Cerebellar cortex (tissue), 1 donor: ENCODE data around the gene ANTXR2.

Experiments
- DNase-seq: peaks from one replicate; pipeline ENCODE4 v3.0.0-alpha.2; 2015; ENCODE audit warnings: low spot score

ANTXR2 gene

DNA sequence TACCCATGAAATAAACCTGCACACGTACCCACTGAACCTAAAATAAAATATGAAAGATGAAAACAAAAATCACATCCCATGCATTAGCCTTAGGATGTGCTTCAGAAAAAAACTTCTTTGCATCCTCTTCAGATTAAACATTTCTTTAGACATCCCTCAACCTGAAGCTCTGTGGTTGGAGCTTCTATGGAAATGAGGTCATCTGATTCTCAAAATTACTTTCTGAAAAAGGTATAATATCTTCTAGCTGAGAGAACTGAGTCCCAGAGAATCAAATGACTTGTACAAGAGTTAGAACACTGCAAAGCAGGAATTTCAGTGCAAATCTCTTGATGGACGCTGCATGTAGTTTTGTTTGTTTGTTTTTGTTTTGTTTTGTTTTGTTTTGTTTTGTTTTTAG lies 19.1 kb upstream of the ANTXR2 start:
- no peak for DNase-seq

DNA sequence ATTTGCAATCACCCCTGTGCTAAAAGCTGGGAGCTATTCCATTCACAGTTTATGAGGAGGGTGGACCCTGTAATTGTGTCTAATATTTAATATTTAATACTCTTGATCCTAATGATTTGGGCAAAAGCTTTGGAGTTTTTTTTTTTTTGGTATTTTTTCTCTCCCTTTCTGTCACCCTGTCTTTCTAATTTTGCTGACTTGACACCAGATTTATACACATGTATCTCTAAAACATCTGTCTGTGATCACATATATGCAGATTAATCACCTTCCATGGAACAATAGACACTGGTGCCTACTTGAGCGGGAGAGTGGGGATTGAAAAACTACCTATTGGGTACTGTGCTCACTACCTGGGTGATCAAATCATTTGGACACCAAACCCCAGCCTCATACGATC lies 18.7 kb upstream of the ANTXR2 start:
- no peak for DNase-seq

DNA sequence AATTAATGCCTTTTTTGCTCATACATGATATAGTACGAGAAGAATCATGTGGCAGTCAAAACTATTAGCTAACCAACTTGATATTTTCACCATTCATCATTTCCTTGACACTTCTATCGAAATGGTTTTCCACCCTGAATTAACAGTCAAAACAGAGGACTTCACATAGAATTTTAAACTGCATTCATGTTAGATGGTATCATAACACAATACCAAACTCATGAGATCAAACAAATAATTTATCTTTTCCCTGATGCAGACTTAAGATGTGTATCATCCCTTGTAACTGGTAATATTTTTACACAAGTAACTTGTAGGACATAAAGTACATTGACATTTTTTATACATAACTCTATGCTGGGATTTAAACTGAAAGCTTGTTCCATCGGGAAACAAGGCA lies 18.2 kb upstream of the ANTXR2 start:
- no peak for DNase-seq

DNA sequence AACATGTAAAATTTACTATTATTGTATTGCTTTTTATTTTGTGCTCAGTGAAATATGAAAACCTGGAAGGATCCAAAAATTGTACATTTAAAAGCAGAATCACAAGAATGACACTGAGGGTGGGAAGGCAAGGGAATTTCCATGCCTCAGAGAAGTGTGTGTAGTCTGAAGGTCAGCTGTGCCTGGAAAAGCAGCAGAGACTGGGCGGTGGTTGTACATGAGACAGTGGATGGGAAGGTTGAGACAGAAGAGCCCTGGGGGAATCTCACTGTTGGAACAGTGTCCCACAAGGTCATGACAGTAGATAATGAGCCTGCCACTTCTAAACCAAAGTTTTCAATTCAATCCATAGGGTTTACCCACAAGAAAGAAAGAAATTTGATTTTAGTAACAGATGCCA lies 17.1 kb upstream of the ANTXR2 start:
- DNase-seq = no peak

DNA sequence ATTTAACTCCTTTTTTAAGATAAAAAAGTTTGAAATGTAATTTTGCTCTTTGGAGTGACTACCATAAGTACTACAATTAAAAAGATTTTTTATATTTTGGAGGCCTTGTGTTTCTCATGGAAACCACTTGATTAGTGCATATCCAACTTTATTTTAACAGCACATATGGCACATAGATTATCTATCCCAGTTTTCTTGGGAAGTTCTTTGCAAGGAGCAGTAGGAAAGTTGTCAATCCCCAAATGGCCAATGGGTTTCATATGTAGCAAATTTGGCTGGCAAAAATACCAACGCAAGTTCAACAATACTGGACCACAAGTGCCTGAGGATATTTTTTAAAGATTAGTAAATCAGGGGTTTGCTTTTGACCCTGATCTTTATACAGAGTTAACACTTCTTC lies 15.4 kb upstream of the ANTXR2 start:
- DNase-seq = no peak

DNA sequence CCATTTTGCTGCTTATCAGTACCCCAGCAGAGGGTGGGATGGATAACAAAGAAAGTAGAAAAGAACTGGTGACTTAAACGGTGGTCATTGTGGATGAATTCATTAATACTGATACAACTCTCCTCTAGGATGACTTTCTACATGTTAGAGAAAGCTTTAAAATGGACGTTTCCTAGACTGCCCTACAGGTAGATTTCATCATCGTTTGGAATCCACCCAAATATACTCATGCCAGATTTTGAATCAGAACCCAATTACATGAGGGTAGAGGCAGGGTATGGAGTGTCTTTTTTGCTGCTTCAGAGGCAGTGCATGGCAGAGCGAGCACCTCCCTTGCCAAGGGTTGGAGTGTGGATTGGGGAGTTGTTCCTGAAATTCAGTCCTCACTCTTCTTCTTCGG lies 13.3 kb upstream of the ANTXR2 start:
- DNase-seq = no peak

DNA sequence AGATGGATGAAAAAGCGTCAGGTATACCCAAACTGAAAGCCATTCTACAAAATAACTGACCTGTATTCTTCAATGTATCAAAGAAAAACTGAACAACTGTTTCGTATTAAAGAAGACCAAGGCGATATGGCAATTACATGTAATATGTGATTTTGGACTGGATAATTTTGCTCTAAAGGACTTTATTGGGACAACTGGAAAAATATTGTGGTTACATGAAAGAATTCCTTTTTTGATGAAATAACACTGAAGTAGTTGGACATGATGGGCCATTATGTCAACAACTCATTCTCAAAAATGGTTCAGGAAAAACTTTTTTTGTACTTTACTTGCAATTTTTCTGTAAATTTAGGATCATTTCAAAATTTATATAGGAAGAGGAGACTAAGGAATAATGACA lies 12.1 kb upstream of the ANTXR2 start:
- no peak for DNase-seq

DNA sequence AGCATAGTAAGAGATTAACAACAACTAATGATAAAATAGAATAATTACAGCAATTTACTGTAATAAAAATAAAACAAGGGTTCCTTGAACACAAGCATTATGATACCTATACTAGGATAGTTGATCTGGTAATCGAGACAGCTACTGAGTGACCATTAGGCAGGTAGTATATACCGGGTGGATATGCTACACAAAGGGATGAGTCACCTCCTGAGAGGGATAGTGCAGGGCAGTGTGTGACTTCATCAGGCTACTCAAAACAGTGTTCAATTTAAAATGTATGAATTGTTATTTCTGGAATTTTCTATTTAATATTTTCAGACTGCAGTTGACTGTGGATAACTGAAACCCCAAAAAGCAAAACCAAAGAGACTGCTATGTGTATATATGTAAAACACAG lies 9.7 kb upstream of the ANTXR2 start:
- no peak for DNase-seq

DNA sequence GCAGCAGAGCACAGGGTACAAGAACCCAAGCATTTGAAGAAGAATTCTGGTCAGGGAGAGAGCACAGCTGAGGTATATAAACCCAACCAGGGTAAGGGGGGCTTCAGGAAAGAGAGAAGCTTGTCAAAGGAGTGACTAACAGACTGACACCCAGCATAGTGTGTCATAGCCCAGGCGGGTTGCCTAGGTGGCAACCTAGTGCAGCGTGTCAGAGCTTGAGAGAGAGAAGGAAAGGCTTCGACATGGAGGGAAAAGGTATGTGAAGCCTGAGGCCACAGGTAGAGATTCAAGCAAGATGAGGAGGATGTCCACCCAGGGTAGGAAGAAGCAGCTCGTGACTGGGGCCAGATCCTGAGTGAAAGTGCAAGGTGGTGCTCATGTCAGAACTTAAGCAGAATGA lies 8.5 kb upstream of the ANTXR2 start:
- no peak for DNase-seq

DNA sequence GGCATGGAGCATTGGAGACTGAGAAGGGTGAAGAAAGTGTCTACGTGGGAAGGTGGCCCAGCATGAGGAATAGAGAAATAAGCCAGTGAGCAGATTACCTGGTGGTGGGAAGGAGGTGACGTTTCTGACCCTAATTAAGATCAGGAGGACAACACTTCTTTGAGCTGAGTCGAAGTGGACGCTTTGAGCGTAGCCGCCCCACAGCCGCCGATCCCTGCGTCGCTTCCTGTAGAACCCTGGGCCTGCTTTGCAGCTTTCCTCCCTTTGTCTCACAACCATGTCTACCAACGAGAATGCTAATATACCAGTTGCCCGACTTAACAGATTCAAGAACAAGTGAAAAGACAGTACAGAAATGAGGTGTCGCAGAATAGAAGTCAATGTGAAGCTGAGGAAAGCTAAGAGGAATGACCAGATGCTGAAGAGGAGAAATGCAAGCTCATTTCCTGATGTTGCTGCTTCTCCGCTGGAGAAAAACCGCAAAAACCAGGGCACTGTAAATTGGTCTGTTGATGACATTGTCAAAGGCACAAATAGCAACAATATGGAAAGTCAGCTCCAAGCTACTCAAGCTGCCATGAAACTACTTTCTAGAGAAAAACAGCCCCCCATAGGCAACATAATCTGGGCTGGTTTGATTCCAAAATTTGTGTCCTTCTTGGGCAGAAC lies 6.4 kb upstream of the ANTXR2 start:
- no peak for DNase-seq

DNA sequence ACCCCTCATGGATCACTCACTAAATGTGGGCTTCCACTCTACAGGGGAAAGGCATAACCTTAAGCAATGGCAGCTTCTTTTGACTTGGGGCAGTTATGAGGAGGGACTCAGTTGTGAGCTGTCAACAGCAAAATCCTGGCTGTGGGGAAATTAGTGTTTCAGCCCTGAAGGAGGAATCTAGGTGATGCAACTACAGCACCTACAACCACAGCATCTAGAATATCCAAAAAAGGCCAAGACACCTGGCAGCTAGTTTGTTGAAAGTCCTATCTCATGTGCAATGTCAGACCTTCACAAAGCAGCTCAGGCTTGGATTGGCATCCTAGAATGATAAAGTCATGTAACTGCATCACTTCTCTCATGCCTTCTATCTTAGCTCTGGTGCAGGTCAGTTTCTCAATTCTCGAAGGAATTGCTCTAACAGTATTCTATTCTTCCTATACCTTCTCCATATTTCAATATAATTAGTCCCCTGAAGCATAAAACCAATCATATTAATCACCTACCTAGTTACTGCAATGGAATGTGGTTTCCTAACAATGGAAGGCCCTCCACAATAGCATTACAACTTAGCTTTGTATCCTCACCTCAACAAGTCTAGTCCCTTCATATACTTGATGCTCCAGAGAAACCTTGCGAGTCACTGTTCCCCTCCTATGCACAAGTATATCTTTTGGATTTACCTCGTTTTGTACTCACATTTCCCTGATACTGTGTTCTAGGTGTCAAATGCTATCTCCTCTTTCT lies 5.5 kb upstream of the ANTXR2 start:
- no peak for DNase-seq

DNA sequence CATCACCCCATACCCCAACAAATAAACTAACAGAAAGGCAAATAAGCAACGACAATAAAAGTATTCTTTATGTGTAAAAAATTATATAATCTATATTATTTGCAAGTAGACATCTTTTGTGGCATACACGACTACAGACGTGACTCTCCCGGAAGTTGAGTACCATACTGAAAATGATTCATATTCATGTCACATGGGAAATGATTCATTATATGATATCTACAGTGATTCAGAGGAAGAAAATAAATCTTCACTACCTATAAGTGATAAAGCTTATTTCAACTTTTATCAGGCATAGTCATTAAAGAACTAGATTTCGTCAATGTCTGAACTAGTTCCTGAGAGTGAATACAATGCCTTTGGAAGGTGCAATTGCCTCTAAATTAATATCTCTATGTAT lies 4.6 kb upstream of the ANTXR2 start:
- no peak for DNase-seq

DNA sequence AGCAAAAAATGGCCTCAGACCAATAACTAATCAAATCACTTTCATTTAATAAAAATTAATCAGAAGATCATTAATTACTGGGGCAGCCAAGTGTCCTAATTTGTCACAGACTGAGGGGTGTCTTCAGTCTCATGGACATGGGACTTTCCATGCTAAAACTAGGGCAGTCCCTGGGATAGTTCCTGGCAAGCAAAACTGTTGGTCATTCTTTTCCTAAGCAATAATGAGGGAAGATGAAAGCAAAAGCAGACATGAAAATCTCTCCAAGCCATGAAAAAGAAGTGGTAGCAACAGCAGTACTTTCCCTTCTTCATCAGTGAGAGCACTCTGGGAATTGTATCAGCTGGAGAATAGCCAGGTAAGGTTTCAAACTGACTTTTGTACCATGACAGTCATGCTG lies 3.7 kb upstream of the ANTXR2 start:
- no peak for DNase-seq

DNA sequence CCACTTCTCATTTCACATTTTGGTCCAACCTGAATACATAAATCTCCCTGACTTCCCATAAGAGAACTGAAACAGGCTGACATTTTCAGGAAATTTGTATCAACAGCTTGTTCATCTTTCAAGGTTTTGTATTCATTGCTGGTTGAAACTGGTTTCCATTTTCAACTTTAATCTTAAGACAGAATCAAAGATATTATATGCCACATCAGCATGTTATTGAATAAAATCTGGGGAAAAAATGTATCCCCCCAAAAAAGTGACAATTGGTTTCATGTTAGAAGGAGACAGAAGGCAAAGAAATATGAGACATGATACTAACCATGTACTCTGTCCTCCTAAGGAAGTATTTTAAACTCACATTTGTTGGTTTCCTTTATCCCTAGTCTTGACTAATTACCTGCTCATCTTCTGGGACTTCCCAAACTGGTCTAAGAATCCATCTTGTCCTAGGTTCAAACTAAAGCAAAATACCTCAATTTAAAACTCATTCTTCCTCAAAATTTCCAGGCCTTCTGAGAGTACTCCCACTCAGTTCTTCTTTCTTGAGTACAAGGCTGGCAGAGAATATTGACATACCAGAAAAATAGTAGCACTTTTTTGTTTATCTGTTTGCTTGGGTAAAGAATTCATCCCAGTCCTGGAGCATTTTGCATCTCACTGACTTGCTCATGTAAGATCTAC lies 3.1 kb upstream of the ANTXR2 start:
- DNase-seq = no peak

DNA sequence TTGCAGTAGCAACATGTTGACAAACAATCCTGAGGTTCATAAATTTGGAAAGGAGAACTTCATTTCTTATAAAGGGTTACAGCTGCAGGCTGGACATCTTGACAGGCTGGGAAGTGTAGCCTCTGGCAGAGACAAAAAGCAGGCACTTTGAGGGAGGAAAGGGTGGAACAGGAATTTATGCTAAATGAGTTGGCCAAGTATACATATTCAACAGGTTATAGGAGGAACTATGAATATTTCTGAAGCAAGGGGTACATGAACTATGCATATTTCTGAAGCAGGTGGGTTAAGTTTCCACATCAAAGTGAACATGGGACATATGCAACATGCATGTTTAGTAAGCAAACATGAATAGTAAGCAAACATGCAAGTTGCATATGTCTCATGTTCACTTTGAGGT lies 1.6 kb upstream of the ANTXR2 start:
- DNase-seq = no peak

DNA sequence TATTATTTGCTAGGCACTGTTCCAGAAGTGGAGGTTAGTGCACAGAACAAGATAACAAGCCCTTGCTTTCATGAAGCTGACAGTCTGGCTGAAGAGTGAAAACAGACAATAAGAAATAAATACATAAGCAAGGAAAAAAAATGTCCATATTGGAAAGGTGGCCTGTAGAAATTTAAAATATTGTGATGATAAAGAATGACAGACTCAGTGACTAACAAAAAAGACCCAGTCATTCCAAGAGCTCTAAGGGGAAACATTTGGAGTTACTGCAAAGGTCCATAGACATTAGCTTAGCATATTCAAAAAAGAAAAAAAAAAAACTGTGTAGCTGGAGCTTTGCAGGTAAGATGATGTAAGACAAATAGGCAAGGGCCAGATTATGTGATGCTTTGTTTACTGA lies 1.0 kb upstream of the ANTXR2 start:
- DNase-seq = no peak

DNA sequence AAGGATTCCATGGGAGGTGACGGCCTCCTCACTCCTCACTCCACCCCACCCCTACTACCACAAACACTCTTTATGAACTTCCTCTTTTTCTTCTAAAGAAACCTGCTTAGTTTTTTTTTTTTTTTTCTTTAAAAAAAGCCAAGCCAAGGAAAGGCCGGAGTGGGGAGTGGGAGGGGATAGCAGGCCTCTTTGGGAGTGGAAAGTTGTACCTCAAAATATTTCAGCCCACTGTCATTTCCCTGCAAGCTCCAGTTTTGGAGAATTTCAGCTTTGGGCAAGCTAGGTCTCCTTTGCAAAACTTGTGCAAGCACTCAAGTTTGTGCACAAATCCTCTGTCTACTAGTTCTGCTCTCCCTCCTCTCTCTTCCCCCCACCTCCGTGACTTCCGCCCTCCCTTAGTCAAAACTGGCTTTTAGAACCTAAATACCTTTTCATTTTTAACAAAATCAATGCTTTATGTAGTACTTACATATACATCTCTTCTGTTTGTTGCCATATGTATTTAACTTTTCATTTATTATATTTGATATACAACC lies 512 bp upstream of the ANTXR2 start:
- no peak for DNase-seq

DNA sequence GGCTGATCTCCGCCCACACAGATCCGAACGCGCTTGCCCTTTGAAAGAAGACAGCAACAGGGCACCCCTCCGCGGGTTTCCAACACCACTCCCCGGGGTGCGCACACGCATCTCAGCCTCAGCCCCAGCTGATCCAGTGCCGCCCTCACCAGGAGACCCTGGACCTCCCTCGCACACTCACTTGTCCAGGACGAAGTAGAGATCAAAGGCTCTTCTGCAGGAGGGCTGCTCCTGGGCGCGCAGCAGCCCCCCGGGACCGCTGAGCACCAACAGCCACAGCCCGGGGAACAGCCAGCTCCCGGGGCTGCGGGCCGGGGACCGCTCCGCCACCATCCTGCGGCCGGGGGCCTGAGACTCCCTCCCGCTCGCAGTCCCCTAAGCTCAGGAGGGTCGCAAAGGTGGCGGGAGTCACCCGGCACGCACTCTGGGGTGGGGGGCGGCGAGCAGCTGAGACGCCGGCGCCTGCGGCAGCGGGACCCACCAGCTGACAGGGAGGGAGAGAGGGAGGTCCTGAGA lies 743 bp downstream of the ANTXR2 start:
- no peak for DNase-seq

DNA sequence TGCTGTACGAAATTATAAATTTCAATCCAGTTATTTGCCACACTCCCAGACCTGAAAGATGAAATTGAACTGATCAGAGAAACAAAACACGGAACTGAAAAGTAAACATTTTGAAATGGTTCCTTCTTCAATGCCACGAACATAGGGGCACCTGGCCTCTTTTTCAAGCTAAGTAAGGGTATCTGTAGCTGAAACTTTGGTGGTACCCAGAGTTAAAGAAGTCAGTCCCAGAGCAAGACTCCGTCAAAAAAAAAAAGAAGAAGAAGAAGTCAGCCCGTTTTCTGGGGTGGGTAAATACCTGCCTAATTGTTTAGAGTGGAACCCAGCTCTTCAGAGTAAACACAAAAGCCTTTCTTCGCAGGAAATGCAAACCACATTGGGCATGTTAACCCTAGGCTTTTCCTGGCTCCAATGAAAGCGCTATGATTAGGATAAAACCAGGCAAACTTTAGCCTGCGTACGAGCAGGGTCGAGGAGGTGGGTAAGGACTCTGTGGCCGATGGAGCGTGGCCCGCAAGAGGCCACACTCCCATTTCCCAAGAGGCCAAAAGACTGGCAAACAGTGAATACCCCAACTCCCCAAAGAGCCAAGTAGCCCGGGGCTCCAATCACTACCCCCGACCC lies 1.3 kb downstream of the ANTXR2 start:
- no peak for DNase-seq

DNA sequence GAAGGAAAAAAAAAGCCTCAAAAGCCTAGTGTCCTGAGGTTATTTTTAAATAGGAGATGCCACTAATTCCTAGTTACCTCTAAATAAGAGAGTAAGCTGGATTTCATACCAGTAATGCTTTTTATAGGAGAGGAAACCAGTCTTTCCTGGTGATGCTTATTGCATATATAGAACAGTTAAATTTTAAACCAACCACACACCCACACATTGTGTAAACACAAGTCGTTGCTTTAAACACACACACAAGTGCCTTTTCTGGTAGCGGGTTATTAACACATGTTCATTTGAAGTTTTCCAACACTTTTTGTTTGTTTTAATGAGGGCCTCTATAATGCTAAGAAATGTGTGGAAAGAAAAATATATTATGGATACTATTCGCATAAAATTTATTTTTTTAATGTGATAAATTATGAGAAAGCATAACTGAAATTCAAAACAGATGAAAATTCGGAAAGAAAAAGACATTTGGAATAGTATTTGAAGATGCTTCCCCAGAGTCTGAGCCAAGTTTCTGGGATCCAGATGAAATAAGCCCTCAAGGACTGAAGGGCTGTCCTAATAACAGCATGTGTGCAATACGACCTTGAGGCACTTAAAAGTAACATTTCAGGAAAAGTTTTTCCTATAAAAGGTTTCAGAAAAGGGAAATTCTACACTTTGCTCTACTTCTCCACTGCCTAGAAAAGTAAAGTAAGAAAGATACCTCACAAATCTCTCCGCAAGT lies 2.0 kb downstream of the ANTXR2 start:
- no peak for DNase-seq

DNA sequence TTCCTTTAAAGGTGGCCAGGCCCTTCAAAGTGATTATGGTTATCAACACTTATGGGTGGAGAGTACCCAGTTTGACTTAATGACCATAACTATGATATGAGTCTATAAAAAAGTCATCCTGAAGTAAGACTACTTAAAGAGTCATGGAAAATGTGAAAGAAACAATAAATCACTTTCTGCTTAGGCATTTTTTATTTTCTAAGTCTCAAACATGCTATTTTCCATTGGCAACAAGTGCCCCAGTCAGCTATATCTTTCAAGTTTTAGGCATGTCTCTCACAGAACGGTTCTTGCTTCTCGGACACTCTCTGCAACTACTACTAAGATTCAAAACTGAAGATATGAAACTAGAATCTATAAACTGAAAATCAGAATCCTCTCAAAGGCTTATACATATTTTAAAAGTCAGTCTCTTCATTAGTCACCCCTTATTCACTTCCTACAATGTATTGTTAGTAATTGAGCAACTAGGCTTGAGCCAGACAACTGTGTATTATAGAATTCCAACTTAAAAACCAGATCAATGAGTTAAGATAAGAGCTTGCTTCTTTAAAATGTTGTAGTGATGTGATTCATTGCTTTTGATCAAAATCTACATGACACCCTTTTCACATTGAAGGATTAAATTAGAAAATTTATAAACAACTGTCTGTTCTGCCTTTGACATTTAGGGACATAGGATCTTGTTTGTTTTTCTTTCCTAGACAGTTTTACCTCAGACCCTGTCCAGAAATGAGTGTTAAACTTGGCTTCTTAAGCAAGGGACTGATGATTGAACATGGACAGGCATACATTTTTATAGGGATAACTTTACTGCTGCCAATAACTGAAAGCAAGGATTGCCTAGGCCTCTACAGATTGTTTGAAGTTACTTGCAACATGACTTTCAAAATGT lies 2.9 kb downstream of the ANTXR2 start:
- no peak for DNase-seq
